Measurements from ENCODE around the gene DCTN4.
A peak's percentile ranks its signal among the peaks of the same experiment; 100 is the strongest.

Gene DCTN4

GRCh38 chr5:150675069-150675468 is 83.7 kb downstream of the DCTN4 start:
- H3K4me3 ChIP-seq (ENCODE audit: low read depth, low read length), result no peak overlapping the region
- no peak for TF ChIP-seq CTCF (IDR thresholded peaks at IDR 0.05; ENCODE audit: borderline replicate concordance, insufficient read depth, low read depth, low read length)

- no peak overlapping the region for H3K4me3 ChIP-seq (ENCODE audit: low read depth, low read length)
- no peak for TF ChIP-seq CTCF (IDR thresholded peaks at IDR 0.05; ENCODE audit: borderline replicate concordance, insufficient read depth, low read depth, low read length)
These were observed 84.4 kb downstream of the DCTN4 start for GRCh38 chr5:150674341-150674821.

- no peak overlapping the region for H3K4me3 ChIP-seq (ENCODE audit: low read depth, low read length)
- no peak for TF ChIP-seq CTCF (IDR thresholded peaks at IDR 0.05; ENCODE audit: borderline replicate concordance, insufficient read depth, low read depth, low read length)
These were observed 85.9 kb downstream of the DCTN4 start for GRCh38 chr5:150672884-150673275.

GRCh38 chr5:150672237-150672883 is 86.5 kb downstream of the DCTN4 start:
- peak overlapping the region; percentile 33 for H3K4me3 ChIP-seq (ENCODE audit: low read depth, low read length)
- no peak for TF ChIP-seq CTCF (IDR thresholded peaks at IDR 0.05; ENCODE audit: borderline replicate concordance, insufficient read depth, low read depth, low read length)

- peak overlapping the region; percentile 33 for H3K4me3 ChIP-seq (ENCODE audit: low read depth, low read length)
- TF ChIP-seq CTCF (IDR thresholded peaks at IDR 0.05; ENCODE audit: borderline replicate concordance, insufficient read depth, low read depth, low read length), result no peak
These were observed 87.1 kb downstream of the DCTN4 start for GRCh38 chr5:150671509-150672236.

GRCh38 chr5:150670948-150671310 is 87.9 kb downstream of the DCTN4 start:
- no peak for TF ChIP-seq CTCF (IDR thresholded peaks at IDR 0.05; ENCODE audit: borderline replicate concordance, insufficient read depth, low read depth, low read length)
- no peak overlapping the region for H3K4me3 ChIP-seq (ENCODE audit: low read depth, low read length)
